ENCODE results near the gene BEX3.
"Not testable (repeated sequence)": the region's sequence is repeated elsewhere in the genome, so short reads cannot be mapped to it uniquely, and the experiment has no call there.

Gene BEX3

GRCh38 chrX:103357871-103358270 lies 18.5 kb upstream of the BEX3 start:
- TF ChIP-seq SPI1 (IDR thresholded peaks at IDR 0.05; ENCODE audit: low read depth, low read length) (no peak), POLR2AphosphoS5 (IDR thresholded peaks at IDR 0.05; ENCODE audit: low read depth, low read length) (no peak), TAF1 (IDR thresholded peaks at IDR 0.05; ENCODE audit: low read depth, low read length) (no peak), PAX5 (IDR thresholded peaks at IDR 0.05; ENCODE audit: insufficient read depth, low read length, severe bottlenecking) (no peak)
- FAIRE-seq (no peak), DNase-seq (ENCODE audit: insufficient read length, low spot score) (no peak)

- not testable (repeated sequence) for DNase-seq (ENCODE audit: insufficient read length, low spot score)
Observed at GRCh38 chrX:103359605-103360004, 16.7 kb upstream of the BEX3 start.

GRCh38 chrX:103360092-103360491 lies 16.2 kb upstream of the BEX3 start:
- DNase-seq (ENCODE audit: insufficient read length, low spot score) (no peak), FAIRE-seq (no peak)
- no peak for TF ChIP-seq SPI1 (IDR thresholded peaks at IDR 0.05; ENCODE audit: low read depth, low read length)
- no peak for TF ChIP-seq POLR2A (IDR thresholded peaks at IDR 0.05; ENCODE audit: low read depth, low read length)
- TF ChIP-seq POU2F2 (IDR thresholded peaks at IDR 0.05; ENCODE audit: low read depth, low read length) = no peak
- TF ChIP-seq POLR2AphosphoS5 (IDR thresholded peaks at IDR 0.05; ENCODE audit: low read depth, low read length) = no peak
- TF ChIP-seq TAF1 (IDR thresholded peaks at IDR 0.05; ENCODE audit: low read depth, low read length) = no peak
- no peak for TF ChIP-seq PAX5 (IDR thresholded peaks at IDR 0.05; ENCODE audit: insufficient read depth, low read length, severe bottlenecking)

More at GRCh38 chrX:103359605-103360004, 16.7 kb upstream of the BEX3 start:
- FAIRE-seq = not testable (repeated sequence)

DNA sequence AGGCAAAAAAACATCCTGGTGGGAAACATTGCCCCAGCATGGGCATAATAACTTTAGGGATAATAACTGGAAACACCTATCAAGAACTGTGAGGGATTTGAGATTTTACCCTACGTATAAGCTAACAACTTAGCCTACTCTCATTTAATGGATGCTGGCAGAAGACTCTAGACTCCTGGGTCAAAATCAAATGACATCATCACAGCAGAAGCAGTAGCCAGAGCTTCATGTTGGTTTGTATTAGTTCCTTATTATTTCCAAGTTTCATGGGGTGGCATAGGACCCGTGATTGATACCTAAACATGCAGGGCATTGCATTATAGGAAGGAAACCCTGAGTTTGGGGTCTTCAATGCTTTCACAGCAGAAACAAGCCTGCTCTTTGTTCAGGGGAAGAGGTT lies 15.4 kb upstream of the BEX3 start:
- FAIRE-seq (no peak), DNase-seq (ENCODE audit: insufficient read length, low spot score) (no peak)
- TF ChIP-seq SPI1 (IDR thresholded peaks at IDR 0.05; ENCODE audit: low read depth, low read length) (no peak), PAX5 (IDR thresholded peaks at IDR 0.05; ENCODE audit: insufficient read depth, low read length, severe bottlenecking) (no peak), POU2F2 (IDR thresholded peaks at IDR 0.05; ENCODE audit: low read depth, low read length) (no peak), POLR2AphosphoS5 (IDR thresholded peaks at IDR 0.05; ENCODE audit: low read depth, low read length) (no peak), POLR2A (IDR thresholded peaks at IDR 0.05; ENCODE audit: low read depth, low read length) (no peak), TAF1 (IDR thresholded peaks at IDR 0.05; ENCODE audit: low read depth, low read length) (no peak)

DNA sequence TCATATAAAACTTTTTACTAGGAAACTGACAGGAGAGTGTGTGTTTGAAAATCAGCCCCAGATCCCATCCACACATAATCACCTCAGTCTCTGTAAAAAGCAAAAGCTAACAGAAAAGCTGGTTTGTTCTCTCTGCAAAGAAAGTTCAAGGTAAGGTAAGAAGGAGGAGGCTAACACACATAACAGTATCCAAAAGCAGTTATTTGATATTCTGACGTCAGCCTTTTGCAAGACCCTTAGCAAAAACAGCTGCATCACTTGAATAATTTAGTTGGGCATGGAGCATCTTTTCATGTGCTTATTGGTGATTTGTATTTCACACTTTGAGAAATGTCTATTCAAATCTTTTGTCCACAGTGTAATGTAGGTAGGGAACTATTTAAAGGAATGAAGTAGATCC lies 14.5 kb upstream of the BEX3 start:
- DNase-seq (ENCODE audit: insufficient read length, low spot score) (no peak), FAIRE-seq (no peak)
- TF ChIP-seq POLR2AphosphoS5 (IDR thresholded peaks at IDR 0.05; ENCODE audit: low read depth, low read length) (no peak), PAX5 (IDR thresholded peaks at IDR 0.05; ENCODE audit: insufficient read depth, low read length, severe bottlenecking) (no peak), POU2F2 (IDR thresholded peaks at IDR 0.05; ENCODE audit: low read depth, low read length) (no peak), SPI1 (IDR thresholded peaks at IDR 0.05; ENCODE audit: low read depth, low read length) (no peak), TAF1 (IDR thresholded peaks at IDR 0.05; ENCODE audit: low read depth, low read length) (no peak), POLR2A (IDR thresholded peaks at IDR 0.05; ENCODE audit: low read depth, low read length) (no peak)

DNA sequence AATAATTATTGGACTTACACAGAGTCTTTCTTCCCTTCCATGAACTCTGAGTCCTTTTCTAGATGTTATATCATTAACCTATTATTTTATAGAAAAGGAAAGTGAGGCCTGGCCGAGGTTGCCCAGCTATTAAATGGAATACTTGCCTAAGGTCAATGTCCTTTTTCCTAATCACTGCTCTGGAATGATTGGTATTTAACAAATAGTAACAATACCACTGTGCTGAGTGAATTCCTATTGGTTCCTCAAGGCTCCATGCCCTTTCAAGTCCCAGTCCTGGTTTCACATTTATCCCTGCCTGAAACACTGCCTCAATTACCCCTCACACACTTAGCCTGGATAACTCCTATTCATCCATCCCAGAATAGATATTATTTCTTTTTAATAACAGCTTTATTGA lies 13.9 kb upstream of the BEX3 start:
- no peak for TF ChIP-seq PAX5 (IDR thresholded peaks at IDR 0.05; ENCODE audit: insufficient read depth, low read length, severe bottlenecking)
- no peak for TF ChIP-seq POLR2AphosphoS5 (IDR thresholded peaks at IDR 0.05; ENCODE audit: low read depth, low read length)
- no peak for TF ChIP-seq POLR2A (IDR thresholded peaks at IDR 0.05; ENCODE audit: low read depth, low read length)
- no peak for TF ChIP-seq POU2F2 (IDR thresholded peaks at IDR 0.05; ENCODE audit: low read depth, low read length)
- TF ChIP-seq SPI1 (IDR thresholded peaks at IDR 0.05; ENCODE audit: low read depth, low read length) = no peak
- no peak for TF ChIP-seq TAF1 (IDR thresholded peaks at IDR 0.05; ENCODE audit: low read depth, low read length)
- FAIRE-seq (no peak), DNase-seq (ENCODE audit: insufficient read length, low spot score) (no peak)

DNA sequence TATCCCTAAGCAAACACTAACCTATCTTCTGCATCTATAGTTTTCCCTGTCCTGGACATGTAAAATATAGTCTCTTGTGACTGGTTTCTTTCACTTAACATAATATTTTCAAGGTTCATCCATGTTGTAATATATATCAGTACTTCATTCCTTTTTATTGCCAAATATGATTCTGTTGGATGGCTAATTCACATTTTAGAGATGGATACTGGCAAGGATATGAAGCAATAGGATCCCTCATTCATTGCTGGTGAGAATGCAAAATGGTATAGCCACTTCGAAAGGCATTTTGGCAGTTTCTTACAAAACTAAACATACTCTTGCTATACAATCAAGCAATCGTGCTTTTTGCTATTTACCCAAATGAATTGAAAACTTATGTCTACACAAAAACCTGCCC lies 13.3 kb upstream of the BEX3 start:
- TF ChIP-seq PAX5 (IDR thresholded peaks at IDR 0.05; ENCODE audit: insufficient read depth, low read length, severe bottlenecking) (no peak), POLR2A (IDR thresholded peaks at IDR 0.05; ENCODE audit: low read depth, low read length) (no peak)
- FAIRE-seq = no peak
- DNase-seq (ENCODE audit: insufficient read length, low spot score) = no peak

DNA sequence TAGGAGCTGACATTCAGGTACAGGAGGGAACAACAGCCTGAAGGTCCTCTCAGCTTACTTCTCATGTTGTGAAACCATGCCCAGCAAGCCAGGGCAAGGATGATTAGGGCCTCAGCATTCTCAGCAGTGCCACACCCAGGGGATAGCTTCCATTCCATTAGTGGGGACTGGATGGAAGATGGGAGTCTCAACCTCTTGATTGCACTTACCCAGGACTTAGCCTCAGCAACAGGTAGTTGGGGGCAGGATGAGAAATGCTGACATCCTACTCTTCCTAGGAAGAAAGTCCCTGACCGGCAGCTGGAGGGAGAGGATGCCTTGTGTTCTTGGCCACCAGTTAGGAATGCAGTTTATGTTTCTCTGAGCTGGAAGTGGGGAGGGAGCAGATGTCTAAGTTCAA lies 8.8 kb upstream of the BEX3 start:
- no peak for DNase-seq (ENCODE audit: insufficient read length, low spot score)
- no peak for FAIRE-seq
- no peak for TF ChIP-seq POLR2AphosphoS5 (IDR thresholded peaks at IDR 0.05; ENCODE audit: low read depth, low read length)

GRCh38 chrX:103369479-103369878 lies 6.9 kb upstream of the BEX3 start:
- FAIRE-seq (no peak), DNase-seq (ENCODE audit: insufficient read length, low spot score) (no peak)
- TF ChIP-seq TAF1 (IDR thresholded peaks at IDR 0.05; ENCODE audit: low read depth, low read length) (no peak), POU2F2 (IDR thresholded peaks at IDR 0.05; ENCODE audit: low read depth, low read length) (no peak), SPI1 (IDR thresholded peaks at IDR 0.05; ENCODE audit: low read depth, low read length) (no peak), POLR2AphosphoS5 (IDR thresholded peaks at IDR 0.05; ENCODE audit: low read depth, low read length) (no peak), PAX5 (IDR thresholded peaks at IDR 0.05; ENCODE audit: insufficient read depth, low read length, severe bottlenecking) (no peak), POLR2A (IDR thresholded peaks at IDR 0.05; ENCODE audit: low read depth, low read length) (no peak)

GRCh38 chrX:103372886-103373285 lies 3.5 kb upstream of the BEX3 start:
- DNase-seq (ENCODE audit: insufficient read length, low spot score) (no peak), FAIRE-seq (no peak)
- no peak for TF ChIP-seq POLR2A (IDR thresholded peaks at IDR 0.05; ENCODE audit: low read depth, low read length)
- TF ChIP-seq POLR2AphosphoS5 (IDR thresholded peaks at IDR 0.05; ENCODE audit: low read depth, low read length) = no peak
- TF ChIP-seq PAX5 (IDR thresholded peaks at IDR 0.05; ENCODE audit: insufficient read depth, low read length, severe bottlenecking) = no peak
- no peak for TF ChIP-seq TAF1 (IDR thresholded peaks at IDR 0.05; ENCODE audit: low read depth, low read length)
- no peak for TF ChIP-seq POU2F2 (IDR thresholded peaks at IDR 0.05; ENCODE audit: low read depth, low read length)
- no peak for TF ChIP-seq SPI1 (IDR thresholded peaks at IDR 0.05; ENCODE audit: low read depth, low read length)

DNA sequence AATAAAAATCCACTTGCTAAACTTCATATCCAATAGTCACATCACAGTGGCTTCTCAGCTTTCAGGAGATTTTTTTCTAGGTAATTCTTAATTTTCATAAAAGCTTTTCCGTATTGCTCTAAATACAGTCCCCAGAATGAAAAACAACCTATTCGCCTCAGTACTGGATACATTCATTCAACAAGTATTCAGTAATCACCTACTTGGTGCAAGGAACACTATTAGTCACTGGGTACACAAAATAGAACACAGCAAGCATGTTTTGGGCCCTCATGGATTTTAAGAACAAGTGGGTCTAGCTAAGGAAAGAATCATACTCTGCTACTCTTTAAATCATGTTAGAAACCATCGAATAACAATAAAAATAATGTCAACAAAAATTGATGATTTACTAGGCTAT lies 2.8 kb upstream of the BEX3 start:
- DNase-seq (ENCODE audit: insufficient read length, low spot score) (no peak), FAIRE-seq (no peak)
- TF ChIP-seq POLR2AphosphoS5 (IDR thresholded peaks at IDR 0.05; ENCODE audit: low read depth, low read length) (no peak), POLR2A (IDR thresholded peaks at IDR 0.05; ENCODE audit: low read depth, low read length) (no peak), PAX5 (IDR thresholded peaks at IDR 0.05; ENCODE audit: insufficient read depth, low read length, severe bottlenecking) (no peak), POU2F2 (IDR thresholded peaks at IDR 0.05; ENCODE audit: low read depth, low read length) (no peak), SPI1 (IDR thresholded peaks at IDR 0.05; ENCODE audit: low read depth, low read length) (no peak), TAF1 (IDR thresholded peaks at IDR 0.05; ENCODE audit: low read depth, low read length) (no peak)
